HG02610 (cell line): ENCODE data around the gene ERMP1.
A peak's percentile ranks its signal among the peaks of the same experiment; 100 is the strongest.
"Not testable (repeated sequence)": the region's sequence is repeated elsewhere in the genome, so short reads cannot be mapped to it uniquely, and the experiment has no call there.

Source experiments
- ATAC-seq: cut with Tn5 transposase; IDR thresholded peaks from one replicate; pipeline ENCODE4 v1.9.1; 2021; ENCODE audit warnings: mild to moderate bottlenecking, moderate library complexity; ENCODE audit not compliant: unreplicated experiment

Gene ERMP1, protein sequence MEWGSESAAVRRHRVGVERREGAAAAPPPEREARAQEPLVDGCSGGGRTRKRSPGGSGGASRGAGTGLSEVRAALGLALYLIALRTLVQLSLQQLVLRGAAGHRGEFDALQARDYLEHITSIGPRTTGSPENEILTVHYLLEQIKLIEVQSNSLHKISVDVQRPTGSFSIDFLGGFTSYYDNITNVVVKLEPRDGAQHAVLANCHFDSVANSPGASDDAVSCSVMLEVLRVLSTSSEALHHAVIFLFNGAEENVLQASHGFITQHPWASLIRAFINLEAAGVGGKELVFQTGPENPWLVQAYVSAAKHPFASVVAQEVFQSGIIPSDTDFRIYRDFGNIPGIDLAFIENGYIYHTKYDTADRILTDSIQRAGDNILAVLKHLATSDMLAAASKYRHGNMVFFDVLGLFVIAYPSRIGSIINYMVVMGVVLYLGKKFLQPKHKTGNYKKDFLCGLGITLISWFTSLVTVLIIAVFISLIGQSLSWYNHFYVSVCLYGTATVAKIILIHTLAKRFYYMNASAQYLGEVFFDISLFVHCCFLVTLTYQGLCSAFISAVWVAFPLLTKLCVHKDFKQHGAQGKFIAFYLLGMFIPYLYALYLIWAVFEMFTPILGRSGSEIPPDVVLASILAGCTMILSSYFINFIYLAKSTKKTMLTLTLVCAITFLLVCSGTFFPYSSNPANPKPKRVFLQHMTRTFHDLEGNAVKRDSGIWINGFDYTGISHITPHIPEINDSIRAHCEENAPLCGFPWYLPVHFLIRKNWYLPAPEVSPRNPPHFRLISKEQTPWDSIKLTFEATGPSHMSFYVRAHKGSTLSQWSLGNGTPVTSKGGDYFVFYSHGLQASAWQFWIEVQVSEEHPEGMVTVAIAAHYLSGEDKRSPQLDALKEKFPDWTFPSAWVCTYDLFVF

DNA sequence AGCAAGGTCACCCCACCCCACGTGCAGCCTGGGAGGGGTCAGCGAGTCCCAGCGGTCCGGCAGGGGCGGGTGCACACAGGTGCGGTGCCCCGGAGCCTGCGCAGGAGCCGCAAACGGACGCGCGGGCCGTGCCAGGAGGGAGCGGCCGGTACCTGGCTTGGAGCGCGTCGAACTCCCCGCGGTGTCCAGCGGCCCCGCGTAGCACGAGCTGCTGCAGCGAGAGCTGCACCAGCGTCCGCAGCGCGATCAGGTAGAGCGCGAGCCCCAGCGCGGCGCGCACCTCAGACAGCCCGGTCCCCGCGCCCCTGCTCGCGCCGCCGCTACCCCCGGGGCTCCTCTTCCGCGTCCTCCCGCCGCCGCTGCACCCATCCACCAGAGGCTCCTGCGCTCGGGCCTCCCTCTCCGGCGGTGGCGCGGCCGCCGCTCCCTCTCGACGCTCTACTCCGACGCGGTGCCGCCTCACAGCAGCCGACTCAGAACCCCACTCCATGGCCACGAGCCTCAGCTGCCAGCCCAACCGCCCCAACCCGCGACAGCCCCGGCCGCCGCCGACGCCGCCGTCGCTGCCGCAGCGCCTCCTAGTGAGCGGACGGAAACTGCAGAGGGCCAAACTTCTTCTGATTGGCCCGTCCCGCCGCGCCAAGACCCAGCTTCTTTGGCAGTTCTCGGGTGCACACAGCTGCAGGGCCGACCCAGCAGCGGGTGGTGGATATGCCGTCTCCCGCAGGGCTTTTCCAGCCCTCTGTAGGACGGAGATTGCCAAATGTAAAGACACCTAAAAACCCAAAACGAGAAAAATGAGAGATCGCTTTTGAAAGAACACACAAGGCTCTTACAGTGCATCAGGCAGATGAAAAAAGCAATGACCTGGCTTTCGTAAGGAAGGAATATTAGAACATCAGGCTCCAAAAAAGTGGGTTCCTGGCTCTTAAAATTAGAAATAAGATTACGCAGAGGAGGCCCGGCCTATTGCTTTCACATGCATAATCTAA is at the start of gene ERMP1:
Gene ERMP1 (minus strand): TSS at position 580 of the 992 bp plus-strand sequence. CDS start 90 bp downstream, at position 490.
- ATAC-seq, result peak; percentile 84

DNA sequence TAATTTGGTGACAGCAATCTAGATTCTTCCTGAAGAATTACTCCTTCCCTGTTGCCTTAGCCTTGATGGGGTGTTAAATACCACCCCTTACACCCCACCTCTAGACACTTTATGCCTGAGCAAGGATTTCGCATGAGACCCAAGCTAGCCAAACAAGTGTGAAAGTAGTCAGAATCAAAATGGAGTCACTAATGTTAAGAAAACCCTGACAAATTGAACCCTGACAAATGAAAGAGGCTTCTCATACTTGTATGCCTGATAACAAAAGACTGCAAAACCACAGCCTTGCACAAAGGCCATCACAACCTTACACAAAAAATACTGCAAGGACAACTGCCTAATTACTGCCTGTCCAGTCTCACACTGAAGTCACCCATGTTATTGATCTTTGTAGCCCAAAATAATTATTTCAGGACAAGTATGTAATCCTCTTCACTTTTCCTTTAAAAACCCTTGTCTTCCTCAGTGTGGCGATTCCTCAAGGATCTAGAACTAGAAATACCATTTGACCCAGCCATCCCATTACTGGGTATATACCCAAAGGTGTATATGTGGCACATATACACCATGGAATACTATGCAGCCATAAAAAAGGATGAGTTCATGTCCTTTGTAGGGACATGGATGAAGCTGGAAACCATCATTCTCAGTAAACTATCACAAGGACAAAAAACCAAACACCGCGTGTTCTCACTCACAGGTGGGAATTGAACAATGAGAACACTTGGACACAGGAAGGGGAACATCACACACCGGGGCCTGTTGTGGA is 49.5 kb upstream of the ERMP1 start:
- not testable (repeated sequence) for ATAC-seq

DNA sequence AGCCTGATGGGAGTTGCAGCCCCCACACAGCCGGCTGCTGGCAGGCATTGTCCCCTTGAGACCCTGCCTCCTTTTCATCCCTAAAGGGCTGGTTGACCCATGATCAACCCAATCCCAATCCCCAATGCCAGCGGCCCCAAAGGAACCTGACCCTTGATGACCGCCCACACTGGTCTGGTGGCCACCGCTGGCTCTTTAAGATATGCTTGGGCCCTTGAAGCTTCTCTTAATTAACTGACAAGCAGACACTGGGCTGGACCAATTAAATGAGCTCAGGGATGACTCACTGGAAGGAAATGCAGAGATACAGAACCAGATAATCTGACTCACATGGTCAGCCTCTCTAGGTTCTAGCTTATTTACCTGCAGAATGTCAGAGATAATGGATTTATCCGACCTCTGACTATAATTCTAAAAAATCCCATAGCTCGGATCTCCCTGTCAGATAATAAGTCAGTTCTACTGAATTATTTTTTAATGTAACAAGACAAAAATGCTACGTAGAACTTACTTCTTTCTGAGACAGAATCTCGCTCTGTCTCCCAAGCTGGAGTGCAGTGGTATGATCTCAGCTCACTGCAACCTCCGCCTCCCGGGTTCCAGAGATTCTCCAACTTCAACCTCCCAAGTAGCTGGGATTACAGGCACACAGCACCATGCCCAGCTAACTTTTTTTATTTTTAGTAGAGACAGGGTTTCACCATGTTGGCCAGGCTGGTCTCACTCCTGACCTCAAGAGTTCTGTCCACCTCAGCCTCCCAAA is 46.7 kb upstream of the ERMP1 start:
- ATAC-seq, result no peak

DNA sequence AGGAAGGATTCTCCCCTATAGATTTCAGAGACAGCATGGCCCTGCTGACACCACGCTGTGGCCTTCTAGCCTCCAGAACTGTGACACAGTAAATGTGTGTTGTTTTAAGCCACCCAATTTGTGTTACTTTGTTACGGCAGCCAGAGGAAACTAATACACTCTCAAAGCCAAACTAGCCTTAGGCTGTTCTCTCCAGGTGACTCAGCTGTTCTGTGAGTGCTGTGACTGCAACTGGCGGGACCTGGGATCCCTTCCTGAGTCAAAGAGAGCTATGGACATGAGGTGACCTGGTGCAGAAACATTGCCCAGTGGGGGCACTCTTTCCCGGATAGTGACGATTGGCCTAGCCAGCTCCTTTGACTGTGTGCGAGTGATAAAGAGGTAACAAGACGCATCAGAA is 43.8 kb upstream of the ERMP1 start:
- no peak for ATAC-seq

DNA sequence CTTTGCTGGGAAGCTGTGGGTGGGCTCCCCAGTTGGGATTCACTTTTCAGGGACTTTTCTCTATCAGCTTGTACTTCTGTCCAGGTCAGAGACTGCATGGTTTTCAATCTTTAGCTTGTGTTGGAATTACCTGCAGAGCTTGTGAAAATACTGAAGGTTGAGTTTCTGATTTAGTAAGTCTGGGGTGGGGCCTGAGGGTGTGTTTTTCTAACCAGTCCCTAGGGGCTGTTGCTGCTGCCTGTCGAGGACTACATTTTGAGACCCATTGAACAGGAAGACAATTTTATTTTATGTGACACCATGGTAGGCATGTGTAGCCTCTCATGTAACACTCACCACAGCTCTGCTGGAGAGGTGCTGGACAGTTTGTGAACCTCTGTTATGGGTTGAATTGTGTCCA is 43.1 kb upstream of the ERMP1 start:
- peak; percentile 82 for ATAC-seq

DNA sequence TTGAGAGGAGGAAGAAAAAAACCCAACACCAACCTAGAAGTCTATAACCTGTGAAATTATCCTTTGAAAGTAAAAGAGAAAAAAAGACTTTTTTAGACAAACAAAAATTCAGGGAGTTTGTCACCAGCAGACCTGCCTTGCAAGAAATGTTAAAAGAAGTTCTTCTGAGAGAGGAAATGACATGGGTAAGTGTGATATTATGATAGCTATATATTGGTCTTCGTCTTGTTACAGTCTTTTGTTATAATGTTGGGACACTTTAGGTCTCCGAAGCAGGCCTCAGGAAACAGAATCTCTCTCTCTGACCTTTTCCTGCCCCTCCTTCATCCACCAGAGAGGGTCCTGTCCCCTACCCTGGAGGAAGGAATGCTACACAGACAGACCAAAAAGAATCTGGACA is 41.1 kb upstream of the ERMP1 start:
- no peak for ATAC-seq

DNA sequence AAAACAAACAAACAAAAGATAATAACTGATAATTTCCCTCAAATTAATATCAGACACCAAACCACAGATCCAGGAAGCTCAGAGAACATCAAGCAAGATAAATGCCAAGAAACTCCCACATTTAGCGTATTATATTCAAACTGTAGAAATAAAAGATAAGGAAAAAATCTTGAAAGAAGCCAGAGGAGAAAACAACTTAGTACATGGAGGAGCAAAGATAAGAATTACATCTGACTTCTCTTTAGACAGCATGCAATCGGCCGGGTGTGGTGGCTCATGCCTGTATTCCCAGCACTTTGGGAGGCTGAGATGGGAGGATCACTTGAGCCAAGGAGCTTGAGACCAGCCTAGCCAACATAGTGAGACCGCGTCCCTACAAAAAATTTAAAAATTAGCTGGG is 40.5 kb upstream of the ERMP1 start:
- ATAC-seq, result no peak

DNA sequence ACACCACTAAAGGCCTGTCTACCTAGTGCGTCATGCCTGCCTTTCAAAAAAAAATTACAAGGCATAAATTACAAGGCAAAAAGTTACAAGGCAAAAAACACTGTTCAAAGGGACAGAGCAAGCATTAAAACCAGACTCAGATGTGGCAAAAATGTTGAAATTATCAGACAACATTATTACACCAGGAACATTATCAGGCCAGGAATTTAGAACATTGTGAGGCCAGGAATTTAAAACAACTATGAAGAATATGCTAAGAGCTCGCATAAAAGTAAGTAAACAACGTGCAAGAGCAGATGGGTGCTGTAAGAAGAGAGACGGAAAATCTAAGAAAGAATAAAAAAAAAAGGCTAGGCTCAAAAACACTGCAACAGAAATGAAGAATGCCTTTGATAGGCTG is 39.6 kb upstream of the ERMP1 start:
- no peak for ATAC-seq

DNA sequence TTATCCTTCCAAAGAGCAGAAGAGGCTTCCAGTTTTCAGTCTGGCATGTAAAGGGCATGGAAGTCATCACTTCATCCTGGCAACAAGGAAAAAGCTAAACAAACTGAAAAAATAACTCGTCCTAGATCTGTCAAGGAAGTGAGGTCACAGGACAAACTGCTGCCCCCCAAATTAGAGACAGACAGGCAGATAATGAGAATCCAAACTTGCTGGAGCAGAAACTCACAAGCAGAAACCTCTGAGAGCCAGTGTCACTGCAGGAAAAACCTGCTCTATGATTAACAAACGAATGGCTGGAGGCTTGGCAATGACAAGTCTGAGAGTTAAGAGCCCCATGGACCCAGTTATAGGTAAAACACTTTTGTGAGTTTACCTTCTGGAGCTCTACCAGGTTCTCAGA is 38.9 kb upstream of the ERMP1 start:
- no peak for ATAC-seq

DNA sequence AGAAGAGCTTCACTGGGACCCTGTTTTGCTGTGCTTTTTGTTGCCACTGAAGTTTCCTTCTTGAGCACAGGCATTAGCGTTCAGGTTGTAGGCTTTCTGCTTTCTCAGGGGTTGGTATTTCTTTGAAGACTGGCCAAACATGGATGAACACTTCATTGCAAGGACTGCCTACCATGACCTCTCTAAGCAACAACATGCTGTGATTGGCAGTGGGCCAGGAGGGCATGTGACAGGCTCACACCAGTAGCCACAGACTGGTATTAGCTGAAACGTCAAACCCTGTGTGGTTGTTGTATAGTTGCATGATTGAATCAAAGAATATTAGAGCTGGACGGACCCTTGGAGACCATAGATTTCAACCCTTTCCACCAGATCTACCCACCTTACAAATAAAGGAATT is 37.8 kb upstream of the ERMP1 start:
- no peak for ATAC-seq

DNA sequence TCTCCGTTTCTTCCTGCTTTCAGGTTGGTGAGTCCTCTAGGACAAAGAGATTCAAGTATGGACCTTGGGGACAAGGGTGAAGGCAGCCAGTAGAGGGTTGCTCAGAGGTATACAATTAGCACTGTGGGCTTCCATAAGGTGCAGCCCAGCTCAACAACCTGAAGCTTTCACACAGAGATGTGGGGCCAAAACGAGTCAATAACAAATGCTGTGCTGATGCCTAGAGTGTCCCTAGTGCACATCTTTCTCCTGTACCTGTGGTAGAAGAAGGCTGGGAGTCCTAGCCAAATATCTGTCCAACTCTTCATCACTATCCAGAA is 37.1 kb upstream of the ERMP1 start:
- ATAC-seq, result no peak

DNA sequence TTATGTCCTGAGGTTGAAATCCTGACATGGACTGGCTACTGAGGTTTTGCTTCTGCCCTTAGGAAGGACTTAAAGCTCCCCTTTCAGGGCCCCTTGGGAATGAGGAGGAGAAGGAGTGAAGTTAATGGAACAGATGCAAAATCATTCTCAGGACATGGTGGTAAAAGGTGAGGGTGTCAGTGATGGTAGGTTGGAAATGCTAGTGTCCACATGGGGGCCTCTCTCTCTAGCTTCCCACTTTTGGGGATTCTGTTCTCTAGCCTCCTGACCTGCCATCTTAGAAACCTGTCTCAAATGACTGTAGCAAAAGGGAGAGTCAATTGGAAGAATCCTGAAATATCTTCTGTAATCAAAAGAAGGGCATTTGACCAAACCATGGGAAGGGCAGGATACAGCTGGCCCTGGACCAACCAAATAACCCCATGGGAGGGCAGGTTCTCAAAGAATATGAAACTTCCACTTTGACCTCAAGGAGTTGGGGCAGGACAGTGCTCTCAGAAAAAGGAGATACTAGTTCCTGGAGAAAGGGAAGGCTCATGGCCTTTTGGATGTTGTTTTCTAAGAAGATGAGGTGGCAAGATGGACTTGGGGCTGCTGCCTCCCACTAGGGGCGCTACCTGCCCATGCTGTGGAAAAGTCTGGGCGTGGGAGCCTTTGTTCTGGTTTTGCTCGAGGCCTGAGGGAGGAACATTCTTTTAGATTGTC is 36.5 kb upstream of the ERMP1 start:
- ATAC-seq, result no peak

DNA sequence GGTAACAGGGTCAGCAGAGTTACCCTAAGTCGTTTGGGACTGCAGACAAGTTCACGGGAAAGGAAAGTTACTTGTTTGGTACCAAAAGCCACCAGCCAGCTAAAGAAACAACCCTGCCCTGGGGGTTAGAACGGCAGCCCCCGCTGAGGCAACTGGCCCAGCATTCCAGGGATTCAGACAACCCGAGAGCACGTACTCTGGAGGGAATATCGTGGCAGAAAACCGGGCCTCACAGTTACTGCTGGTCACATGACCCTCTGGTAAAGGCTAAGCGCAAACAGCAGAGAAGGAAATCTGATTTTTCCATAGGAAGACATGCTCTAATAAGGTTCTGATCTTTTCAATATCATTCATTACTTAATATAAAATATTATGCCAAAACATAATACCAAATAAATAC is 35.3 kb upstream of the ERMP1 start:
- ATAC-seq, result no peak

DNA sequence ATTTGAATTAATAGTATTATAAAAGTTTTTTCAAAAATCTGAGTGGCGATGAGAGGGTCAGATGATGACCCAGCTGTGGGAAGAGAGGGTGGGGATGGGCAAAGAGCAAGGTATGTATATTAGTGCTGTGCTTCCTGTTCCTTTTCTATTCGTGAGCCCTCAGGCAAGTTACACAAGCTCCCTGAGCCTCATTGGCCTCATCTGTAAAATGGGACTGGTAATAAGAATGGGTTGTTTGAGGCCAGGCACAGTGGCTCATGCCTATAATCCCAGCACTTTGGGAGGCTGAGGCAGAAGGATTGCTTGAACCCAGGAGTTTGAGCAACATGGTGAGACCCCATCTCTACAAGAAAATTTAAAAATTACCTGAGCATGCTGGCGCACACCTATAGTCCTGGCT is 33.8 kb upstream of the ERMP1 start:
- ATAC-seq, result no peak

DNA sequence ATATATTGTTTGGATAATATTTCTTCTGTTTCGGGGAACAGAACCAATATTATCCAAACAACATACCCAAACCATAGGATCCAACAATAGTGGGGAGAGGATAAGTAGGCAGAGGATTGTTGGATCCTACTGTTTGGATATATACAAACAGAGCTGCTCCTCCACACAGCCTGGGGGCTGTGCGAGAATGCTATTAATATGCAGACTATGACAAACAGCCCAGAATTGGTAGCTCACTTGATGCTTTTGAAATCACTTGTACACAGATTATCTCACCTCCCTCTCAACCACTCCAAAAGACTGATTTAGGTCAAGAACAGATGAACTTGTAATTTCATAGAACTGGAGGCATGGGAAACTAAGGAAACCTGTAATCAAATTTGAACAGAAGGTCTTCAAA is 33.4 kb upstream of the ERMP1 start:
- no peak for ATAC-seq

DNA sequence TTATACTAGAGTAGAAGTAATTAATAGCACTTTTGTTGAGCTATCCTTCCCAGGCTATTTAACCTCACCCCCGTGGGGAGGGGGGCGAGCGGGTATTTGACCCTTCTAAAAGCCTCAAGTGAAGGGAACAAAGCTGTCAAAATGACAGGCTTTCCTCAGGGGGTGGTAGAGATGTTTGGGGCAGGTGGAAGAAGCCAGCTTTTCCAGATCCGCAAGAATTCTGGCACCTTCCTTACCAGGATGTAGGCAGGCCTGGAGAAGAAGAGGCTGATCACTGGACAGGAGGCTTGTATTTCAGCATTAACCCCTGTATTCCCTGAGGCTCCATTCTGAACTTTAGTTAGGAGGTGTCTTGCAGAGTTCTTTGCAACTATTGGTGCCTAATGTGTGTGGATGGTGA is 31.5 kb upstream of the ERMP1 start:
- no peak for ATAC-seq

DNA sequence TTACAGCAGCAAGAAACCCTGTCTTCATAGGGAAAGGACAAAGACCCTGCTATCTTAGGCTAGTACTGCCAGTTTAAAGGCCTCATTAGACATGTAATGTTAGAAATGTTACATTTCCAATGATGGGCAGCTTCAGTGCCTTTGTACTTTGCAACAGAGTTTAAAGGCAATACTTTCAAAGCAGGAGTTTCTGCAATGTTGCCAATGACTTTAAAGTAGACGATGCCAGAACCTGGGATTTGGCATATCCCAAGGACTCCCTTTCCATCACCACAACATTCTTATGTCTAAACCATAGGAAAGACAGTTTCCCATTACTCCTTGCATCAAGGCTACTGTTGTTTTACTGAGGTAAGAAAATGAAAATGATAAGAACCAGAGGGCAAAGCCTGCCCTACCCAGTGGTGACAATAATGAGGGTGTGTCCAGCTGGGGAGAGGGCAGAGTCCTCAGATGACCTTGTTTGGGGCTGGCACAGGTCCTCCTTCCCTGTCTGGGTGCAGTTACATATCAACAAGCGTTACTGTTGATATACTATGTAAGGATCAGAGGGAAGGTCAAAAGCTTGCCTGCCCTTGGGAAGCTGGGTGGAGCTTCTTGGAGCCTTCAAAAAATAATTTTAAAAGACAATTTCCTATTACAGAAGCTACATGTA is 30.3 kb upstream of the ERMP1 start:
- no peak for ATAC-seq

DNA sequence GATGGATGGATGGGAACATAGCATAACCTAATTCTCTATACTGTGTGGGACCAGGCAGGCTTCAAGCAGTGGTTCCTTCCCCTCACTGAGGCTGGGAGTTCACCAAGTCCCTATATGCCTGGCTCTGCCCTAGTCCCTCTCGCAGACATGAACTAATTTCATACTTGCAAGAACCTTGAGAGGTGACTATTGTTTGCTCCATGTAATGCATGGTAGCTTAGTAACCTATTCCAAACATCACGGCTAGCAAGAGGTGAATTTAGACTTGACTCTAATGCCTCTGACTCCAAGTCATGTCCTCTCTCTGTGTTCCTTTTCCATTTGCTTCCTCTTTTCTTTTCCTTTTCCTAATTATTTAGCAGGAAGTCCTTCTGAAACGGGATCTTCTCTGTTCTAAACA is 25.9 kb upstream of the ERMP1 start:
- no peak for ATAC-seq
